B cell (primary cell): ENCODE data around the gene LILRA2. TPM values are rescaled to one million over a fixed set of nuclear protein-coding genes. Genes with fewer than 3 reads are reported as not detected.

Experiments
- ATAC-seq: fragments of 200-7000 bp; cut with Tn5 transposase; one replicate; pipeline ENCODE4 v1.10.0; 2021; ENCODE audit warnings: low read depth, mild to moderate bottlenecking, moderate number of reproducible peaks, moderate library complexity
- CTCF ChIA-PET: fragments of 350-600 bp; sonication (Branson Sonifier 250); formaldehyde crosslinking; loops from one replicate; lab custom pipeline; 2021; ENCODE audit warnings: antibody characterized with exemption, inconsistent platforms; lab: Charles Lee
- POLR2A ChIA-PET: fragments of 350-600 bp; sonication (Branson Sonifier 250); formaldehyde crosslinking; loops from one replicate; lab custom pipeline; 2021; ENCODE audit warnings: antibody characterized with exemption; lab: Charles Lee
- DNase-seq: peaks from one replicate; pipeline ENCODE4 v3.0.0; 2013
- H2AFZ ChIP-seq: 2 replicates; pipeline ENCODE4 v1.6.1; 2012; ENCODE audit warnings: mild to moderate bottlenecking, low read depth, low read length; ENCODE audit not compliant: insufficient read depth, poor library complexity, severe bottlenecking
- H3K27ac ChIP-seq, 2 donors: 1 replicate in 1 of 2; 2 replicates in 1 of 2; pipeline ENCODE4 v1.5.1; 2012 to 2013; ENCODE audit warnings: low read length in 2 of 2, mild to moderate bottlenecking in 2 of 2, moderate library complexity in 1 of 2
- H3K27me3 ChIP-seq, 4 experiments: fragments of 200-600 bp in 1 of 4; sonication (generic) in 1 of 4; replicated peaks in 1 of 4; 1 replicate in 2 of 4; 2 replicates in 2 of 4; pipeline versions ENCODE4 v1.6.1 to v1.7.0; 2013 to 2016; ENCODE audit warnings: low read length in 3 of 4, mild to moderate bottlenecking in 2 of 4, mixed read lengths in 1 of 4, moderate library complexity in 1 of 4; ENCODE audit not compliant: insufficient read depth in 4 of 4, control insufficient read depth in 3 of 4; ENCODE audit errors: control extremely low read depth in 1 of 4
- H3K36me3 ChIP-seq, 2 experiments: replicated peaks in 1 of 2; 1 replicate in 1 of 2; 2 replicates in 1 of 2; pipeline versions ENCODE4 v1.6.1 to v1.7.1; 2013; ENCODE audit warnings: low read length in 1 of 2; ENCODE audit not compliant: insufficient read depth in 2 of 2, control insufficient read depth in 1 of 2; ENCODE audit errors: control extremely low read depth in 1 of 2, extremely low read depth in 1 of 2
- H3K4me1 ChIP-seq, 2 donors: fragments of 200-600 bp in 1 of 2; sonication (generic) in 1 of 2; 1 replicate in 1 of 2; 2 replicates in 1 of 2; pipeline versions ENCODE4 v1.5.1 to v1.6.1; 2013 to 2017; ENCODE audit warnings: low read length in 2 of 2; ENCODE audit not compliant: control insufficient read depth in 2 of 2, insufficient read depth in 2 of 2
- H3K4me2 ChIP-seq: replicated peaks from 2 replicates; pipeline ENCODE3; 2012; ENCODE audit warnings: mild to moderate bottlenecking, low read depth, low read length; ENCODE audit not compliant: poor library complexity, severe bottlenecking
- H3K4me3 ChIP-seq, 5 experiments: fragments of 200-600 bp in 1 of 5; sonication (generic) in 1 of 5; 1 replicate in 3 of 5; 2 replicates in 2 of 5; pipeline versions ENCODE4 v1.5.1 to v1.7.0; 2011 to 2016; ENCODE audit warnings: low read length in 4 of 5, mild to moderate bottlenecking in 4 of 5, low read depth in 2 of 5, control low read depth in 1 of 5, moderate library complexity in 1 of 5; ENCODE audit not compliant: insufficient read depth in 1 of 5; ENCODE audit errors: control extremely low read depth in 1 of 5, extremely low read depth in 1 of 5
- H3K79me2 ChIP-seq: fragments of 200-600 bp; sonication (generic); one replicate; pipeline ENCODE4 v1.6.0; 2016; ENCODE audit warnings: low read length; ENCODE audit not compliant: control insufficient read depth, insufficient read depth
- H3K9ac ChIP-seq: fragments of 200-600 bp; sonication (generic); 2 replicates; pipeline ENCODE4 v1.6.1; 2017; ENCODE audit warnings: mild to moderate bottlenecking, low read length, moderate library complexity
- H3K9me3 ChIP-seq, 3 donors: one replicate each; pipeline versions ENCODE4 v1.6.1 to v1.7.1; 2013; ENCODE audit warnings: low read length in 2 of 3; ENCODE audit not compliant: control insufficient read depth in 2 of 3, insufficient read depth in 1 of 3; ENCODE audit errors: control extremely low read depth in 1 of 3
- H4K20me1 ChIP-seq: 2 replicates; pipeline ENCODE4 v1.6.0; 2012; ENCODE audit warnings: mild to moderate bottlenecking, low read length; ENCODE audit not compliant: insufficient read depth, control insufficient read depth, poor library complexity, severe bottlenecking
- H3K27ac Mint-ChIP-seq: one replicate; pipeline ENCODE4 v1.8.0; 2021; ENCODE audit warnings: mixed read lengths
- H3K27me3 Mint-ChIP-seq: one replicate; pipeline ENCODE4 v1.8.0; 2021; ENCODE audit warnings: mixed read lengths
- H3K4me1 Mint-ChIP-seq: one replicate; pipeline ENCODE4 v1.8.0; 2021; ENCODE audit warnings: mixed read lengths
- H3K4me3 Mint-ChIP-seq: one replicate; pipeline ENCODE4 v1.8.0; 2021; ENCODE audit warnings: mixed read lengths
- H3K9me3 Mint-ChIP-seq: one replicate; pipeline ENCODE4 v1.8.0; 2022; ENCODE audit warnings: mixed read lengths; ENCODE audit not compliant: insufficient read depth
- CTCF ChIP-seq: fragments of 200-600 bp; IDR thresholded peaks from one replicate; pipeline ENCODE4 v1.8.0; 2022; ENCODE audit warnings: antibody characterized with exemption, mild to moderate bottlenecking
- EZH2 ChIP-seq: IDR thresholded peaks from 2 replicates; pipeline ENCODE4 v1.6.1; 2012; ENCODE audit warnings: borderline replicate concordance, low read depth, mild to moderate bottlenecking, moderate library complexity, low read length; ENCODE audit not compliant: insufficient read depth, poor library complexity, severe bottlenecking
- WGBS: methylation state at CpG from one replicate; pipeline ENCODE4 v1.1.5; 2013; ENCODE audit warnings: missing lambda C conversion rate; ENCODE audit not compliant: insufficient coverage; 5-methylcytosine and 5-hydroxymethylcytosine counted together
- intact Hi-C: fragments of 100-400 bp; cut with micrococcal nuclease; formaldehyde crosslinking; loops from one replicate; pipeline ENCODE4 v1.10.0; 2022
- polyA plus RNA-seq: library from polyadenylated mRNA; depleted of rRNA; stranded (reverse); fragments of >200 nt; gene quantifications from 2 replicates; pipeline ENCODE4 v1.2.3, GENCODE V29; 2012
- small RNA-seq: library from RNA; depleted of rRNA; stranded (forward); fragments of <200 nt; gene quantifications from one replicate; pipeline ENCODE3, GENCODE V24; 2012; ENCODE audit warnings: low replicate concordance, low read depth; ENCODE audit not compliant: insufficient read length
- total RNA-seq, 2 donors: library from RNA; stranded (reverse); fragments of 120-200 nt in 1 of 2; gene quantifications; 1 replicate in 1 of 2; 2 replicates in 1 of 2; pipeline versions ENCODE4 v1.2.3 to v1.2.4, GENCODE V29; 2013 to 2022

Gene LILRA2
- total and polyA plus RNA-seq, 2 donors (not counting 1 experiment from before 2014, with no cell fraction given), result 0.25 to 2.8 TPM

DNA sequence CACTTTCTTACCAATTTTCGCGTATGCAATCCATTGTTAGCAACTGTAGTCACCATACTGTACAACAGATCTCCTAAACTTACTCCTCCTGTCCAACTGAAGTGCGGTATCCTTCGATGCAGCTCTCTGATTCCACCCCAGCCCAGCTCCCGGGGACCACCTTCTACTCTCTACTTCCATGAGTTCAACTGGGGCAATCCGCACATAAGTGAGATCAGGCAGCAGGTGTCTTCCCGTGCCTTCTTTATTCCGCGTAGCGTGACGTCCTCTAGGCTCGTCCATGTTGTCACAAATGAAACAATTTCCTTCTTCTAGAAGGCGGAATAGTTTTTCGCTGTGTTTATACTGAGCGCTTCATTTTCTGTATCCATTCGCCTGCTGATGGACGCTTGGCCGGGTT lies 65.1 kb downstream of the LILRA2 start:
- ATAC-seq (no peak), DNase-seq (no peak)
- Histone ChIP-seq H3K27me3 (no peaks in the 10 kb centered on the region), H3K4me2 (no peak overlapping the region), H3K4me3 (no peak overlapping the region), H3K36me3 (peaks cover 0 to 16% of the 10 kb centered on the region in 2 experiments), H2AFZ (no peak overlapping the region), H3K79me2 (no peaks in the 10 kb centered on the region), H3K9me3 (no peaks in the 10 kb centered on the region), H3K27ac (no peak overlapping the region), H3K4me1 (peaks cover 6 to 9% of the 10 kb centered on the region in 2 donors), H4K20me1 (no peaks in the 10 kb centered on the region), H3K9ac (no peak overlapping the region)
- ChIA-PET CTCF (interaction anchor here (1.0 to 1.7 kb wide), 5 partner anchors 10 to 45 kb away, joined by 3 to 7 read pairs (median 4); partner anchors contain the start of gene LILRA1), POLR2A (no interaction called here)
- intact Hi-C loops, result no loop called here
- no peak overlapping the region for H3K4me3 Mint-ChIP-seq
- peaks cover 8% of the 10 kb centered on the region for H3K4me1 Mint-ChIP-seq
- no peak overlapping the region for H3K27ac Mint-ChIP-seq
- peaks cover 4% of the 10 kb centered on the region for H3K27me3 Mint-ChIP-seq
- WGBS, result 94% methylated on average over 15 of the region's 18 CpGs
- no peaks in the 10 kb centered on the region for H3K9me3 Mint-ChIP-seq
- no peak for TF ChIP-seq CTCF
- TF ChIP-seq EZH2, result no peak

Small RNA genes lying within 50 kb of the gene (small RNA-seq; reads per million reads assigned to genes)
- not detected for gene AC245036.2

Other genes starting within 250 kb of the LILRA2 start
- gene LILRA4, start 234.6 kb upstream of the LILRA2 start, total RNA-seq, result 10.1 and 10.4 TPM in 2 replicates
- gene LILRA4, start 234.6 kb upstream of the LILRA2 start, polyA plus RNA-seq, result 7.2 TPM in 2 replicates
- gene LAIR1, start 208.9 kb upstream of the LILRA2 start, total RNA-seq, result 40.2 and 41.5 TPM in 2 replicates
- gene LAIR1, start 208.9 kb upstream of the LILRA2 start, polyA plus RNA-seq, result 173 and 191 TPM in 2 replicates
- gene TTYH1, start 158.3 kb upstream of the LILRA2 start, total RNA-seq, result not detected in 2 replicates
- gene TTYH1, start 158.3 kb upstream of the LILRA2 start, polyA plus RNA-seq, result not detected in 2 replicates
- gene LENG8, start 124.6 kb upstream of the LILRA2 start, total RNA-seq, result 668 and 687 TPM in 2 replicates
- 372 and 753 TPM in 2 replicates for gene LENG8, start 124.6 kb upstream of the LILRA2 start, polyA plus RNA-seq
- 6.6 and 6.9 TPM in 2 replicates for gene LENG9, start 110.0 kb upstream of the LILRA2 start, total RNA-seq
- gene LENG9, start 110.0 kb upstream of the LILRA2 start, polyA plus RNA-seq, result 2.9 and 4.6 TPM in 2 replicates
- gene CDC42EP5, start 100.5 kb upstream of the LILRA2 start, total RNA-seq, result not detected in 2 replicates
- not detected in 2 replicates for gene CDC42EP5, start 100.5 kb upstream of the LILRA2 start, polyA plus RNA-seq
- gene LAIR2, start 71.0 kb upstream of the LILRA2 start, total RNA-seq, result not detected in 2 replicates
- 2.2 TPM in 1 of 2 replicates, not detected in the other for gene LAIR2, start 71.0 kb upstream of the LILRA2 start, polyA plus RNA-seq
- gene LILRA1, start 19.8 kb downstream of the LILRA2 start, total RNA-seq, result not detected in 2 replicates
- gene LILRA1, start 19.8 kb downstream of the LILRA2 start, polyA plus RNA-seq, result 0.71 and 1.5 TPM in 2 replicates
- 136 and 138 TPM in 2 replicates for gene LILRB1, start 56.7 kb downstream of the LILRA2 start, total RNA-seq
- 170 and 172 TPM in 2 replicates for gene LILRB1, start 56.7 kb downstream of the LILRA2 start, polyA plus RNA-seq
- gene LILRB4, start 89.2 kb downstream of the LILRA2 start, total RNA-seq, result 0.61 and 1.1 TPM in 2 replicates
- 1.2 and 2.8 TPM in 2 replicates for gene LILRB4, start 89.2 kb downstream of the LILRA2 start, polyA plus RNA-seq
- not detected in 2 replicates for gene KIR3DL3, start 150.7 kb downstream of the LILRA2 start, total RNA-seq
- not detected in 2 replicates for gene KIR3DL3, start 150.7 kb downstream of the LILRA2 start, polyA plus RNA-seq
- not detected in 2 replicates for gene KIR2DL3, start 164.7 kb downstream of the LILRA2 start, total RNA-seq
- 0.07 TPM in 1 of 2 replicates, not detected in the other for gene KIR2DL3, start 164.7 kb downstream of the LILRA2 start, polyA plus RNA-seq
- not detected in 2 replicates for gene KIR2DL1, start 196.0 kb downstream of the LILRA2 start, total RNA-seq
- gene KIR2DL1, start 196.0 kb downstream of the LILRA2 start, polyA plus RNA-seq, result 0.04 and 0.22 TPM in 2 replicates
- not detected in 2 replicates for gene KIR2DL4, start 229.8 kb downstream of the LILRA2 start, total RNA-seq
- not detected in 2 replicates for gene KIR2DL4, start 229.8 kb downstream of the LILRA2 start, polyA plus RNA-seq
- gene KIR3DL1, start 242.7 kb downstream of the LILRA2 start, total RNA-seq, result not detected in 2 replicates
- gene KIR3DL1, start 242.7 kb downstream of the LILRA2 start, polyA plus RNA-seq, result 0.06 TPM in 1 of 2 replicates, not detected in the other